ENCODE results near the gene NOP10. TPM values are rescaled to one million over a fixed set of nuclear protein-coding genes. Genes with fewer than 3 reads are reported as not detected.
A peak's percentile ranks its signal among the peaks of the same experiment; 100 is the strongest.
"Not testable (repeated sequence)": the region's sequence is repeated elsewhere in the genome, so short reads cannot be mapped to it uniquely, and the experiment has no call there.

The NOP10 gene
- total and polyA plus RNA-seq, 7 experiments from 2014 or later, result 31.9 to 371 (median 77.8) TPM

DNA sequence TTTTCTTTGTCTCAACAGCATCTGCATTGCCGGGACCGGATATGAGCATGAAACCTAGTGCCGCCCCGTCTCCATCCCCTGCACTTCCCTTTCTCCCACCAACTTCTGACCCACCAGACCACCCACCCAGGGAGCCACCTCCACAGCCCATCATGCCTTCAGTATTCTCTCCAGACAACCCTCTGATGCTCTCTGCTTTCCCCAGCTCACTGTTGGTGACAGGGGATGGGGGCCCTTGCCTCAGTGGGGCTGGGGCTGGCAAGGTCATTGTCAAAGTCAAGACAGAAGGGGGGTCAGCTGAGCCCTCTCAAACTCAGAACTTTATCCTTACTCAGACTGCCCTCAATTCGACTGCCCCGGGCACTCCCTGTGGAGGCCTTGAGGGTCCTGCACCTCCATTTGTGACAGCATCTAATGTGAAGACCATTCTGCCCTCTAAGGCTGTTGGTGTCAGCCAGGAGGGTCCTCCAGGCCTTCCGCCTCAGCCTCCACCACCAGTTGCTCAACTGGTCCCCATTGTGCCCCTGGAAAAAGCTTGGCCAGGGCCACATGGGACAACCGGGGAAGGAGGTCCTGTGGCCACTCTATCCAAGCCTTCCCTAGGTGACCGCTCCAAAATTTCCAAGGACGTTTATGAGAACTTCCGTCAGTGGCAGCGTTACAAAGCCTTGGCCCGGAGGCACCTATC, 5.2 kb upstream of the NOP10 start:
- H3K27me3 ChIP-seq (ENCODE audit: control insufficient read depth in 2 of 2, insufficient read depth in 2 of 2, low read length in 2 of 2), result no peaks in the 10 kb centered on the region
- H3K36me3 ChIP-seq (ENCODE audit: control insufficient read depth in 2 of 3, insufficient read depth in 3 of 3, low read length in 3 of 3), result no peaks in the 10 kb centered on the region
- no peak overlapping the region for H3K4me3 ChIP-seq (ENCODE audit: low read length)
- Mint-ChIP-seq H3K27me3 (no peaks in the 10 kb centered on the region), H3K4me1 (no peaks in the 10 kb centered on the region), H3K4me3 (no peak overlapping the region), H3K36me3 (no peaks in the 10 kb centered on the region), H3K9me3 (no peaks in the 10 kb centered on the region), H3K27ac (peak overlapping the region in 2 of 9 donors; percentile 14 to 43)
- ATAC-seq (no peak), DNase-seq (no peak)
- CTCF ChIA-PET, result no interaction called here
- POLR2A ChIA-PET, result no interaction called here
- intact Hi-C loops (cut with micrococcal nuclease), result loop anchor here in 1 of 2 donors (10.0 kb wide), 1 partner anchor 87 kb away; the partner anchor contains the start of gene GOLGA8A
- H3K9me3 ChIP-seq (ENCODE audit: control insufficient read depth in 2 of 3, low read length in 3 of 3), result no peaks in the 10 kb centered on the region
- H3K4me1 ChIP-seq (ENCODE audit: control insufficient read depth in 2 of 2, insufficient read depth in 2 of 2, low read length in 2 of 2), result no peaks in the 10 kb centered on the region
- H3K27ac ChIP-seq (ENCODE audit: low read depth, low read length), result no peak overlapping the region

- not testable (repeated sequence) for ATAC-seq; H3K9me3 ChIP-seq (ENCODE audit: control insufficient read depth in 2 of 3, low read length in 3 of 3); H3K27me3 ChIP-seq (ENCODE audit: control insufficient read depth in 2 of 2, insufficient read depth in 2 of 2, low read length in 2 of 2); H3K27me3 Mint-ChIP-seq; H3K4me3 Mint-ChIP-seq; H3K9me3 Mint-ChIP-seq; DNase-seq
- ChIA-PET POLR2A (interaction anchor here (0.6 to 3.2 kb wide), 14 partner anchors 9 to 246 kb away, joined by 3 to 24 read pairs (median 4); partner anchors contain the start of genes GOLGA8B and LPCAT4), CTCF (interaction anchor here (0.6 to 2.2 kb wide), 9 partner anchors 14 to 245 kb away, joined by 3 to 26 read pairs (median 7); partner anchors contain the start of gene LPCAT4)
- H3K27ac ChIP-seq (ENCODE audit: low read depth, low read length), result peak overlapping the region; percentile 91
- H3K27ac Mint-ChIP-seq, result peak overlapping the region in 8 of 9 donors; percentile 41 to 96 (median 82)
- H3K4me3 ChIP-seq (ENCODE audit: low read length), result peak overlapping the region; percentile 98
- H3K4me1 ChIP-seq (ENCODE audit: control insufficient read depth in 2 of 2, insufficient read depth in 2 of 2, low read length in 2 of 2), result peaks cover 9 to 13% of the 10 kb centered on the region in 2 donors
- peaks cover 0 to 19% (median 0%) of the 10 kb centered on the region in 3 experiments for H3K36me3 ChIP-seq (ENCODE audit: control insufficient read depth in 2 of 3, insufficient read depth in 3 of 3, low read length in 3 of 3)
- peaks cover 19 to 30% (median 24%) of the 10 kb centered on the region in 7 donors for H3K4me1 Mint-ChIP-seq
- H3K36me3 Mint-ChIP-seq, result peaks cover 4 to 14% (median 11%) of the 10 kb centered on the region in 5 donors
- intact Hi-C loops (cut with micrococcal nuclease), result loop anchor here (2.0 to 10.0 kb wide), 2 partner anchors 93 to 131 kb away; partner anchors contain the start of genes GOLGA8A (in 1 of the 2) and KATNBL1 (in 1 of the 2)
Measured at GRCh38 chr15:34342213-34342736, 661 bp downstream of the NOP10 start.

- Mint-ChIP-seq H3K4me3 (peak overlapping the region in 2 of 10 donors; percentile 56 to 66), H3K4me1 (peaks cover 23 to 37% (median 31%) of the 10 kb centered on the region in 7 donors), H3K27ac (peak overlapping the region in 8 of 9 donors; percentile 41 to 96 (median 82)), H3K9me3 (no peaks in the 10 kb centered on the region), H3K27me3 (no peaks in the 10 kb centered on the region), H3K36me3 (peaks cover 4 to 14% (median 12%) of the 10 kb centered on the region in 5 donors)
- peaks cover 0 to 21% (median 0%) of the 10 kb centered on the region in 3 experiments for H3K36me3 ChIP-seq (ENCODE audit: control insufficient read depth in 2 of 3, insufficient read depth in 3 of 3, low read length in 3 of 3)
- intact Hi-C loops (cut with micrococcal nuclease), result loop anchor here (2.0 to 10.0 kb wide), 2 partner anchors 93 to 131 kb away; partner anchors contain the start of genes GOLGA8A (in 1 of the 2) and KATNBL1 (in 1 of the 2)
- ATAC-seq, result no peak
- H3K4me1 ChIP-seq (ENCODE audit: control insufficient read depth in 2 of 2, insufficient read depth in 2 of 2, low read length in 2 of 2), result peaks cover 11 to 14% of the 10 kb centered on the region in 2 donors
- no peaks in the 10 kb centered on the region for H3K27me3 ChIP-seq (ENCODE audit: control insufficient read depth in 2 of 2, insufficient read depth in 2 of 2, low read length in 2 of 2)
- peak overlapping the region; percentile 98 for H3K4me3 ChIP-seq (ENCODE audit: low read length)
- ChIA-PET POLR2A (interaction anchor here (0.6 to 1.6 kb wide), 3 partner anchors 13 to 242 kb away, joined by 3 to 12 read pairs (median 3); partner anchors contain the start of gene GOLGA8B), CTCF (interaction anchor here (0.7 to 2.0 kb wide), 3 partner anchors 26 to 100 kb away, joined by 4 to 26 read pairs (median 8); partner anchors contain the start of gene LPCAT4)
- DNase-seq, result no peak
- H3K27ac ChIP-seq (ENCODE audit: low read depth, low read length), result no peak overlapping the region
- no peaks in the 10 kb centered on the region for H3K9me3 ChIP-seq (ENCODE audit: control insufficient read depth in 2 of 3, low read length in 3 of 3)
Measured at GRCh38 chr15:34341381-34342212, 1.3 kb downstream of the NOP10 start.

GRCh38 chr15:34339946-34340345, 3.0 kb downstream of the NOP10 start:
- intact Hi-C loops (cut with micrococcal nuclease), result loop anchor here (2.0 to 10.0 kb wide), 6 partner anchors 95 to 647 kb away; partner anchors contain the start of genes AVEN (in 2 of the 2), GOLGA8A (in 1 of the 2), GOLGA8B (in 1 of the 2) and ZNF770 (in 1 of the 2)
- Histone ChIP-seq H3K27me3 (ENCODE audit: control insufficient read depth in 2 of 2, insufficient read depth in 2 of 2, low read length in 2 of 2) (no peaks in the 10 kb centered on the region), H3K36me3 (ENCODE audit: control insufficient read depth in 2 of 3, insufficient read depth in 3 of 3, low read length in 3 of 3) (peaks cover 0 to 21% (median 0%) of the 10 kb centered on the region in 3 experiments), H3K4me3 (ENCODE audit: low read length) (no peak overlapping the region), H3K27ac (ENCODE audit: low read depth, low read length) (no peak overlapping the region), H3K4me1 (ENCODE audit: control insufficient read depth in 2 of 2, insufficient read depth in 2 of 2, low read length in 2 of 2) (peaks cover 23 to 28% of the 10 kb centered on the region in 2 donors), H3K9me3 (ENCODE audit: control insufficient read depth in 2 of 3, low read length in 3 of 3) (no peaks in the 10 kb centered on the region)
- no peaks in the 10 kb centered on the region for H3K27me3 Mint-ChIP-seq
- DNase-seq (no peak), ATAC-seq (no peak)
- peaks cover 34 to 52% (median 46%) of the 10 kb centered on the region in 7 donors for H3K4me1 Mint-ChIP-seq
- CTCF ChIA-PET, result interaction anchor here (2.3 to 5.3 kb wide), 3 partner anchors 12 to 98 kb away, joined by 6 to 30 read pairs (median 27); partner anchors contain the start of gene LPCAT4
- H3K36me3 Mint-ChIP-seq, result peaks cover 4 to 14% (median 12%) of the 10 kb centered on the region in 5 donors
- H3K4me3 Mint-ChIP-seq, result peak overlapping the region in 9 of 10 donors; percentile 0 to 68 (median 34)
- peak overlapping the region in 7 of 9 donors; percentile 2 to 76 (median 58) for H3K27ac Mint-ChIP-seq
- no peaks in the 10 kb centered on the region for H3K9me3 Mint-ChIP-seq
- POLR2A ChIA-PET, result interaction anchor here (0.7 to 7.8 kb wide), 5 partner anchors 11 to 240 kb away, joined by 3 to 151 read pairs (median 49); partner anchors contain the start of gene LPCAT4

GRCh38 chr15:34338347-34338746, 4.6 kb downstream of the NOP10 start:
- Histone ChIP-seq H3K9me3 (ENCODE audit: control insufficient read depth in 2 of 3, low read length in 3 of 3) (no peaks in the 10 kb centered on the region), H3K27ac (ENCODE audit: low read depth, low read length) (peak overlapping the region; percentile 92), H3K4me1 (ENCODE audit: control insufficient read depth in 2 of 2, insufficient read depth in 2 of 2, low read length in 2 of 2) (peaks cover 27 to 41% of the 10 kb centered on the region in 2 donors), H3K36me3 (ENCODE audit: control insufficient read depth in 2 of 3, insufficient read depth in 3 of 3, low read length in 3 of 3) (peaks cover 0 to 21% (median 0%) of the 10 kb centered on the region in 3 experiments), H3K4me3 (ENCODE audit: low read length) (peak overlapping the region; percentile 96), H3K27me3 (ENCODE audit: control insufficient read depth in 2 of 2, insufficient read depth in 2 of 2, low read length in 2 of 2) (no peaks in the 10 kb centered on the region)
- Mint-ChIP-seq H3K4me3 (peak overlapping the region; percentile 17 to 100 (median 98)), H3K27ac (peak overlapping the region in 5 of 9 donors; percentile 82 to 98 (median 93)), H3K27me3 (no peaks in the 10 kb centered on the region), H3K36me3 (peaks cover 4 to 14% (median 12%) of the 10 kb centered on the region in 5 donors), H3K4me1 (peaks cover 34 to 67% (median 57%) of the 10 kb centered on the region in 7 donors), H3K9me3 (no peaks in the 10 kb centered on the region)
- ATAC-seq, result no peak
- ChIA-PET POLR2A (interaction anchor here (0.6 to 7.8 kb wide), 13 partner anchors 9 to 299 kb away, joined by 3 to 151 read pairs (median 7); partner anchors contain the start of genes AVEN, EMC4, EMC7 and GOLGA8B), CTCF (interaction anchor here (0.6 to 5.3 kb wide), 6 partner anchors 10 to 105 kb away, joined by 3 to 30 read pairs (median 6); partner anchors contain the start of gene LPCAT4)
- no peak for DNase-seq
- intact Hi-C loops (cut with micrococcal nuclease), result loop anchor here (1.0 to 10.0 kb wide), 8 partner anchors 29 to 649 kb away; partner anchors contain the start of genes AVEN (in 2 of the 2), GOLGA8B (in 2 of the 2), EMC7 (in 1 of the 2) and LPCAT4 (in 1 of the 2)

Measured in naive thymus-derived CD4-positive, alpha-beta T cell (primary cell).